ENCODE measurements around the gene SENP1. TPM values are rescaled to one million over a fixed set of nuclear protein-coding genes. Genes with fewer than 3 reads are reported as not detected.

Gene SENP1
- total and polyA plus RNA-seq, 2 of the 4 experiments (the other 2 are of a cell fraction) = 7.2 to 25.3 TPM

DNA sequence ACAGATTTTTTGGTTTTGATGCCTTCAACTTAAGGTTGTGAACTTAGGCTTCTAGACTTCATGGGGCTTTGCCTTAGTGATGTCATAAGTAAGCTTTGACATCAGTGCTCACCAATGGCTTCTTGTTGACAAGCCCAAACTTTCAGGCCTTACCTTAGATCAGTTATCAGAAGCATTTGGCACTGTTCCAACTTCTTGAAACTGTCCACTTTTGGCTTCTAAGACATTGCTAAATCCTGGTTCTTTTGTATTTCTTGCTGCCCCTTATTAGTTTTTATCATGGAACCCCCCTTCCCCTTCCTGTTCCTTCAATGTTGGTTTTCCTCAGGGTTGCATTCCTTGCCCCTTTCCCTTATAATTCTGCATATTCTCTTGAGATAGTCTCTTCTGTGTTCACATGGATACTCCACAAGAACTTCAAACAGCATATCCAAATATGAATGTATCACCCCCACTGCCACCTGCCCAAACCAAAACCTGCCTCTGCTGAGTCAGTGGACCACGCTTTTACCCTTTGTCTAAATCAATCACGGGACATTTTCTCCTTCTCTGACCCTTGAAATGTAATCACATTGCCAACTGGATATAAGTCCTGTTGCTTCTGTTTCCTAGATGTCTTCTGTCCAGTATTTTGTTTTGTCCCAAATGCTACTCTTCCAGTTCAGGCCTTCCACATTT lies 21.2 kb upstream of the SENP1 start:
- dilution Hi-C loops (cut with HindIII; ENCODE audit: low sequenced_read_pairs, unreplicated experiment) = no loop called here

More for the DNA sequence above, 21.2 kb upstream of the SENP1 start:
- intact Hi-C loops (cut with micrococcal nuclease) = no loop called here
- H3K36me3 ChIP-seq (ENCODE audit: control insufficient read depth, insufficient read depth, low read length) = peaks cover 18% of the 10 kb centered on the region
- ChIA-PET POLR2A (ENCODE audit: unreplicated experiment) (no interaction called here), CTCF (no interaction called here)
- BruUV-seq (replicated peaks) = no TSS peak
- H2BK120ac ChIP-seq (ENCODE audit: low read depth, low read length) = no peak overlapping the region
- in situ Hi-C loops (cut with MboI; ENCODE audit: low sequenced_read_pairs) = no loop called here
- no peaks in the 10 kb centered on the region for H3K27me3 ChIP-seq (ENCODE audit: control insufficient read depth, insufficient read depth, low read length)
- H4K5ac ChIP-seq (ENCODE audit: low read depth, low read length) = no peak overlapping the region
- ATAC-seq (ENCODE audit: low read depth) = no peak
- no peak overlapping the region for H3K23ac ChIP-seq (ENCODE audit: low read depth, low read length)
- no peak overlapping the region for H3K27ac ChIP-seq (ENCODE audit: insufficient read depth, low read length)
- H3K9me3 ChIP-seq (ENCODE audit: control insufficient read depth, insufficient read depth, low read length) = no peaks in the 10 kb centered on the region
- no peak overlapping the region for H3K18ac ChIP-seq (ENCODE audit: low read depth, low read length)
- H4K8ac ChIP-seq (ENCODE audit: low read depth in 2 of 2, low read length in 2 of 2) = no peak overlapping the region
- H2AK9ac ChIP-seq (replicated peaks; ENCODE audit: low read depth, low read length, poor library complexity) = no peak overlapping the region
- WGBS, 2 experiments (ENCODE audit: extremely low coverage in 2 of 2, insufficient read length in 1 of 2) = 100% methylated on average over 2 of the region's 2 CpGs; no CpG with 5 or more reads in 1 of the 2 experiments
- H3K4ac ChIP-seq (ENCODE audit: low read depth, low read length) = no peak overlapping the region
- peaks cover 7 to 29% of the 10 kb centered on the region in 2 experiments for H3K79me1 ChIP-seq (ENCODE audit: low read depth in 1 of 2, low read length in 2 of 2)
- no peak overlapping the region for H2BK15ac ChIP-seq (ENCODE audit: low read depth, low read length)
- H3K4me3 ChIP-seq (ENCODE audit: insufficient read depth, low read depth, low read length) = no peak overlapping the region
- no peak overlapping the region for H3K4me2 ChIP-seq (ENCODE audit: low read depth, low read length)
- H3K56ac ChIP-seq (ENCODE audit: extremely low read depth, insufficient read depth, low read length) = no peak overlapping the region
- no peak overlapping the region for H4K91ac ChIP-seq (ENCODE audit: insufficient read depth, low read depth, low read length)
- no peak overlapping the region for H2BK5ac ChIP-seq (ENCODE audit: low read depth, low read length, poor library complexity, severe bottlenecking)
- no peak overlapping the region for H3K14ac ChIP-seq (replicated peaks; ENCODE audit: low read depth, low read length)
- H2BK20ac ChIP-seq (ENCODE audit: low read depth, low read length) = no peak overlapping the region
- H3K9me1 ChIP-seq (ENCODE audit: insufficient read depth, low read length) = peaks cover 4% of the 10 kb centered on the region
- no peaks in the 10 kb centered on the region; the same call in 1 of the 2 replicates for H3K4me1 ChIP-seq (ENCODE audit: control insufficient read depth, insufficient read depth, low read length)
- DNase-seq = no peak
- no peaks in the 10 kb centered on the region for H4K20me1 ChIP-seq (ENCODE audit: insufficient read depth, low read length)
- no peak overlapping the region for H3K9ac ChIP-seq (ENCODE audit: low read depth, low read length)
- H2AK5ac ChIP-seq (ENCODE audit: low read depth, low read length) = no peak overlapping the region
- H2AFZ ChIP-seq (replicated peaks; ENCODE audit: low read length, poor library complexity) = no peak overlapping the region
- TF ChIP-seq, protein P1, sequence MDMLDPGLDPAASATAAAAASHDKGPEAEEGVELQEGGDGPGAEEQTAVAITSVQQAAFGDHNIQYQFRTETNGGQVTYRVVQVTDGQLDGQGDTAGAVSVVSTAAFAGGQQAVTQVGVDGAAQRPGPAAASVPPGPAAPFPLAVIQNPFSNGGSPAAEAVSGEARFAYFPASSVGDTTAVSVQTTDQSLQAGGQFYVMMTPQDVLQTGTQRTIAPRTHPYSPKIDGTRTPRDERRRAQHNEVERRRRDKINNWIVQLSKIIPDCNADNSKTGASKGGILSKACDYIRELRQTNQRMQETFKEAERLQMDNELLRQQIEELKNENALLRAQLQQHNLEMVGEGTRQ (IDR thresholded peaks at IDR 0.05; ENCODE audit: low read depth, low read length) = no peak
- no peak for TF ChIP-seq RFX5 (IDR thresholded peaks at IDR 0.05; ENCODE audit: low read depth, low read length)
- TF ChIP-seq SMC3 (IDR thresholded peaks at IDR 0.05; ENCODE audit: low read depth, low read length) = no peak
- no peak for TF ChIP-seq NFE2L2 (IDR thresholded peaks at IDR 0.05; ENCODE audit: low read depth, low read length)
- TF ChIP-seq, protein P2, sequence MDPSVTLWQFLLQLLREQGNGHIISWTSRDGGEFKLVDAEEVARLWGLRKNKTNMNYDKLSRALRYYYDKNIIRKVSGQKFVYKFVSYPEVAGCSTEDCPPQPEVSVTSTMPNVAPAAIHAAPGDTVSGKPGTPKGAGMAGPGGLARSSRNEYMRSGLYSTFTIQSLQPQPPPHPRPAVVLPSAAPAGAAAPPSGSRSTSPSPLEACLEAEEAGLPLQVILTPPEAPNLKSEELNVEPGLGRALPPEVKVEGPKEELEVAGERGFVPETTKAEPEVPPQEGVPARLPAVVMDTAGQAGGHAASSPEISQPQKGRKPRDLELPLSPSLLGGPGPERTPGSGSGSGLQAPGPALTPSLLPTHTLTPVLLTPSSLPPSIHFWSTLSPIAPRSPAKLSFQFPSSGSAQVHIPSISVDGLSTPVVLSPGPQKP (IDR thresholded peaks at IDR 0.05; ENCODE audit: borderline replicate concordance, low read depth, low read length) = no peak
- no peak for TF ChIP-seq MXI1 (IDR thresholded peaks at IDR 0.05; ENCODE audit: borderline replicate concordance, low read depth, low read length)
- TF ChIP-seq RCOR1 (IDR thresholded peaks at IDR 0.05; ENCODE audit: insufficient replicate concordance, low read length) = no peak
- TF ChIP-seq CHD1 (IDR thresholded peaks at IDR 0.05; ENCODE audit: low read depth, low read length) = no peak
- TF ChIP-seq CEBPB (IDR thresholded peaks at IDR 0.05; ENCODE audit: low read depth, low read length) = no peak
- no peak for TF ChIP-seq BHLHE40 (IDR thresholded peaks at IDR 0.05; ENCODE audit: low read depth, low read length)
- TF ChIP-seq MAFK (IDR thresholded peaks at IDR 0.05; ENCODE audit: low read depth, low read length) = no peak
- TF ChIP-seq, protein P3, sequence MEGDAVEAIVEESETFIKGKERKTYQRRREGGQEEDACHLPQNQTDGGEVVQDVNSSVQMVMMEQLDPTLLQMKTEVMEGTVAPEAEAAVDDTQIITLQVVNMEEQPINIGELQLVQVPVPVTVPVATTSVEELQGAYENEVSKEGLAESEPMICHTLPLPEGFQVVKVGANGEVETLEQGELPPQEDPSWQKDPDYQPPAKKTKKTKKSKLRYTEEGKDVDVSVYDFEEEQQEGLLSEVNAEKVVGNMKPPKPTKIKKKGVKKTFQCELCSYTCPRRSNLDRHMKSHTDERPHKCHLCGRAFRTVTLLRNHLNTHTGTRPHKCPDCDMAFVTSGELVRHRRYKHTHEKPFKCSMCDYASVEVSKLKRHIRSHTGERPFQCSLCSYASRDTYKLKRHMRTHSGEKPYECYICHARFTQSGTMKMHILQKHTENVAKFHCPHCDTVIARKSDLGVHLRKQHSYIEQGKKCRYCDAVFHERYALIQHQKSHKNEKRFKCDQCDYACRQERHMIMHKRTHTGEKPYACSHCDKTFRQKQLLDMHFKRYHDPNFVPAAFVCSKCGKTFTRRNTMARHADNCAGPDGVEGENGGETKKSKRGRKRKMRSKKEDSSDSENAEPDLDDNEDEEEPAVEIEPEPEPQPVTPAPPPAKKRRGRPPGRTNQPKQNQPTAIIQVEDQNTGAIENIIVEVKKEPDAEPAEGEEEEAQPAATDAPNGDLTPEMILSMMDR (conservative IDR thresholded peaks at IDR 0.05; ENCODE audit: low read depth, low read length) = no peak
- no peak for TF ChIP-seq POLR2A (IDR thresholded peaks at IDR 0.05; ENCODE audit: low read depth, low read length)
- TF ChIP-seq FOS (IDR thresholded peaks at IDR 0.05; ENCODE audit: low read depth, low read length) = no peak
- TF ChIP-seq MAZ (IDR thresholded peaks at IDR 0.05; ENCODE audit: borderline replicate concordance, low read depth, low read length) = no peak
- no peak for TF ChIP-seq RAD21 (IDR thresholded peaks at IDR 0.05; ENCODE audit: low read length)

Measured in IMR-90 (cell line).